ENCODE results near the gene SP4.

The SP4 gene

DNA sequence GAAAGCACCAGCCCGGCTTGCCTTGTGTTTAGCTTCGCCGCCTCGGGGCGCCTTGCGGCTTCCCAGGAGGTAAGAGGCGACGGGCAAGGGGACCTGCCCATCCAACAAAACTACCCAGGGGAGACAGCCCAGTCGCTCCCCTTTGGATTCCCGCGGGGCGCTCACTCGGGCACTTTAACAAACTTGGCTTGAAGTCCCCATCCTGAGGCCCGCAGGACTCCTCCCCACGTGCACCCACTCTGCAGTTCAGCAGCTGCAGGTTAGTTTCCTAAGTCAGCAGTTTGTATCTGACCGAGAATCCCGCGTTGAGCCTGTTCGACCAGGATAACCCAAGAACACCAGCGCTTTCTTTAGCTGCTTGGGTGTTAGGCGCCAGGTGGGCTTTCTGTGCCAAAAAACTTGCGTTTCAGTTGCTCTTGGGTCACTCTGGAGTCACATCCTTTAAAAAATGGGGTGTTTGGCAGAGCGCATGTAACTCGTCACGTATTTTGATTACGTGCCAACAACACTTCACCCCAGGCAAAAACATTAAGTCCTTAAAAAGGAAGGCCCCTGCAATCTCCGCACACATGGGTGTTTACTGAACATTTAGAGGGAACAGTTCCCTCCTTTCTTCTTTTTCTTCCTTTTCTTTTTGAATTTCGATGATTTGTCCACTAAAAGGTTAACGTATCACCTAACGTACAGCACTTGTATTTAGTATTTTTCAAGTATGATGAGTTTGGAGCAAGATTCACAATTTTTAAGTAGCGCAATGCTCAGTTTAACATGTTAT is 115.8 kb downstream of the SP4 start:
- Histone ChIP-seq H3K27ac (no peak overlapping the region), H3K4me1 (peaks cover 0 to 16% (median 12%) of the 10 kb centered on the region in 4 donors), H3K27me3 (peaks cover 0 to 19% of the 10 kb centered on the region in 2 donors), H3K9me3 (no peaks in the 10 kb centered on the region), H3K36me3 (no peaks in the 10 kb centered on the region), H3K4me3 (peak overlapping the region; percentile 40 to 44)
- TF ChIP-seq, protein P1, sequence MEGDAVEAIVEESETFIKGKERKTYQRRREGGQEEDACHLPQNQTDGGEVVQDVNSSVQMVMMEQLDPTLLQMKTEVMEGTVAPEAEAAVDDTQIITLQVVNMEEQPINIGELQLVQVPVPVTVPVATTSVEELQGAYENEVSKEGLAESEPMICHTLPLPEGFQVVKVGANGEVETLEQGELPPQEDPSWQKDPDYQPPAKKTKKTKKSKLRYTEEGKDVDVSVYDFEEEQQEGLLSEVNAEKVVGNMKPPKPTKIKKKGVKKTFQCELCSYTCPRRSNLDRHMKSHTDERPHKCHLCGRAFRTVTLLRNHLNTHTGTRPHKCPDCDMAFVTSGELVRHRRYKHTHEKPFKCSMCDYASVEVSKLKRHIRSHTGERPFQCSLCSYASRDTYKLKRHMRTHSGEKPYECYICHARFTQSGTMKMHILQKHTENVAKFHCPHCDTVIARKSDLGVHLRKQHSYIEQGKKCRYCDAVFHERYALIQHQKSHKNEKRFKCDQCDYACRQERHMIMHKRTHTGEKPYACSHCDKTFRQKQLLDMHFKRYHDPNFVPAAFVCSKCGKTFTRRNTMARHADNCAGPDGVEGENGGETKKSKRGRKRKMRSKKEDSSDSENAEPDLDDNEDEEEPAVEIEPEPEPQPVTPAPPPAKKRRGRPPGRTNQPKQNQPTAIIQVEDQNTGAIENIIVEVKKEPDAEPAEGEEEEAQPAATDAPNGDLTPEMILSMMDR (IDR thresholded peaks at IDR 0.05), result no peak
- DNase-seq, result no peak
- intact Hi-C loops (cut with DNase I; ENCODE audit: low total_unique reads), result no loop called here

DNA sequence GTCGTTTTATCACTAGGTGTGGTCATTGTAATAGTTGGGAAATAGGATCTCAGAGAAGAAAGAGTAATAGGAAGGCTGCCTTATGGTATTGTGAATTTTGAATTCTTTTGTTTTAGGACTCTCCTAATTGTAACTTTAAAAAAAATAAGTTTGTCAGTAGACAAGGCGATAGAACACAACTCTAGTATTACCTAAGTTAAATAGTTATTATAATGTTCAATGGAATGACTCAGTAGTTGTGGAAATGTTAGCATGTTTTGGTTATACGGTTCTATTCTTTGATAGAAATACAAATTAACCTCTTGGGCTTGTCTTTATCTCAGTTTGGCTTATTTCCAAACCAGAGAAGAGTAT is 116.4 kb downstream of the SP4 start:
- H3K27ac ChIP-seq, result no peak overlapping the region
- peaks cover 0 to 16% (median 12%) of the 10 kb centered on the region in 4 donors for H3K4me1 ChIP-seq
- H3K36me3 ChIP-seq, result no peaks in the 10 kb centered on the region
- TF ChIP-seq, protein P1 (IDR thresholded peaks at IDR 0.05), result no peak
- intact Hi-C loops (cut with DNase I; ENCODE audit: low total_unique reads), result no loop called here
- H3K27me3 ChIP-seq, result peaks cover 0 to 19% of the 10 kb centered on the region in 2 donors
- no peaks in the 10 kb centered on the region for H3K9me3 ChIP-seq
- no peak overlapping the region for H3K4me3 ChIP-seq
- DNase-seq, result no peak

DNA sequence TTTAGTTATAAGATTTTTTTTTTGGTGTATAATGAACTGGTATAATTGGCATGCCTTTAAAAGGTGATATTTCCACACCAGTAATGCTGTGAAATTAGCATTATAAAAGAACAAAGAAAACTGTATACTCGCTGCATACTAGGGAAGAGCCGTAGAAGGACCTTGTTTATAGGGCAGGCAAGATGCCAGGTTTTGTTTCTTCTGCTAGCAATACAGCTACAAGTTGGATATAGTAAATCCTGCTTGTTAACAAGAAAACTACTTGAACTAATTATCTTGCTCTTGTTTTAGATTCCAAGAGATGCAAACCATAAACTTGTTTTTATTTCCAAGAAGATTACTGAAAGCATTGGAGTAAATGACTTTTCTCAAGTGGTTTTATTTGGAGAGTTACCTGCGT is 116.8 kb downstream of the SP4 start:
- H3K9me3 ChIP-seq, result no peaks in the 10 kb centered on the region
- H3K4me1 ChIP-seq, result peaks cover 0 to 16% (median 12%) of the 10 kb centered on the region in 4 donors
- H3K4me3 ChIP-seq, result no peak overlapping the region
- intact Hi-C loops (cut with DNase I; ENCODE audit: low total_unique reads), result no loop called here
- DNase-seq, result no peak
- H3K27ac ChIP-seq, result no peak overlapping the region
- TF ChIP-seq, protein P1 (IDR thresholded peaks at IDR 0.05), result no peak
- peaks cover 0 to 19% of the 10 kb centered on the region in 2 donors for H3K27me3 ChIP-seq
- H3K36me3 ChIP-seq, result no peaks in the 10 kb centered on the region

DNA sequence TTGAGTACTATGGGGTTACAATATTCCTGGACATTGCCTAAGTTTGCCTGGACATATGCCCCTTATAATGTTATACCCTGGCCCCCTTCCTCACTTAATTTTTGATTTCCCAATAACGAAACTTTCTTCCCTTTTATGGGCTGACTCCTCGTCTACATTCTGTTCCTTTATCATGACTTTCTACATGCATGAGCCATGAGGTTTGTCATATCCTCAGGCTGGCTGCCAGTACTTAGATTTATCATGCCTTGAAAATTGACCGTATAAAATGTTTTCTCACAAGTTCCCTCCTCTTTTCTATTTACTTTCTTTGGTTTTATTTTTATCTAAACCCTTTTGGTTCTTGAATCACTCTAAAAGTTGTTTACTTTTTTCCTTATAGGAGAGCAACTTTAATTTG is 119.6 kb downstream of the SP4 start:
- no peak overlapping the region for H3K4me3 ChIP-seq
- TF ChIP-seq, protein P1 (IDR thresholded peaks at IDR 0.05), result no peak
- H3K36me3 ChIP-seq, result no peaks in the 10 kb centered on the region
- no peak for DNase-seq
- peaks cover 0 to 19% of the 10 kb centered on the region in 2 donors for H3K27me3 ChIP-seq
- no peak overlapping the region for H3K27ac ChIP-seq
- no peaks in the 10 kb centered on the region for H3K9me3 ChIP-seq
- peaks cover 0 to 15% (median 12%) of the 10 kb centered on the region in 4 donors for H3K4me1 ChIP-seq
- intact Hi-C loops (cut with DNase I; ENCODE audit: low total_unique reads), result no loop called here

DNA sequence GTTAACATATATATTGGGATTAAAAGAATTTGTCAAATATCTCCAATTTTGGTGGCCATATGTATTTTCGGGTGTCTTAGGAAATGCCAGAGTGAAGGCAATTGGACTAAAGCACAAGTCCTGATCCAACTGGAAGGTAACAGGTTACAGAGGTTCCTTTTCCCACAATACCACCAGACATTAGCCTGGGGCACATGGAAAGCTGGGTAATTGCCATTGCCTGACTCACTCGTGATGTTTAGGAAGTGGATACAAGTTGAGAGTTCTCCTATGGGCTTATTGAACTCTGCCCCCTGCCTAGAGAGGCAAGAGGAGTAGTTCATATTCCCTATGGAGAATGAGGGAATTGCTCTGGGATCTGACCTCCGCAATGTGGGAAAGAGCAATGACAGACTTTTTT is 120.6 kb downstream of the SP4 start:
- H3K4me1 ChIP-seq, result peaks cover 0 to 5% (median 4%) of the 10 kb centered on the region in 4 donors
- TF ChIP-seq, protein P1 (IDR thresholded peaks at IDR 0.05), result no peak
- no peak overlapping the region for H3K4me3 ChIP-seq
- peaks cover 0 to 10% of the 10 kb centered on the region in 2 donors for H3K27me3 ChIP-seq
- intact Hi-C loops (cut with DNase I; ENCODE audit: low total_unique reads), result no loop called here
- H3K36me3 ChIP-seq, result no peaks in the 10 kb centered on the region
- no peak overlapping the region for H3K27ac ChIP-seq
- no peaks in the 10 kb centered on the region for H3K9me3 ChIP-seq
- no peak for DNase-seq
